ENCODE data around the gene DPM2.
A peak's percentile ranks its signal among the peaks of the same experiment; 100 is the strongest.

The DPM2 gene, protein sequence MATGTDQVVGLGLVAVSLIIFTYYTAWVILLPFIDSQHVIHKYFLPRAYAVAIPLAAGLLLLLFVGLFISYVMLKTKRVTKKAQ

DNA sequence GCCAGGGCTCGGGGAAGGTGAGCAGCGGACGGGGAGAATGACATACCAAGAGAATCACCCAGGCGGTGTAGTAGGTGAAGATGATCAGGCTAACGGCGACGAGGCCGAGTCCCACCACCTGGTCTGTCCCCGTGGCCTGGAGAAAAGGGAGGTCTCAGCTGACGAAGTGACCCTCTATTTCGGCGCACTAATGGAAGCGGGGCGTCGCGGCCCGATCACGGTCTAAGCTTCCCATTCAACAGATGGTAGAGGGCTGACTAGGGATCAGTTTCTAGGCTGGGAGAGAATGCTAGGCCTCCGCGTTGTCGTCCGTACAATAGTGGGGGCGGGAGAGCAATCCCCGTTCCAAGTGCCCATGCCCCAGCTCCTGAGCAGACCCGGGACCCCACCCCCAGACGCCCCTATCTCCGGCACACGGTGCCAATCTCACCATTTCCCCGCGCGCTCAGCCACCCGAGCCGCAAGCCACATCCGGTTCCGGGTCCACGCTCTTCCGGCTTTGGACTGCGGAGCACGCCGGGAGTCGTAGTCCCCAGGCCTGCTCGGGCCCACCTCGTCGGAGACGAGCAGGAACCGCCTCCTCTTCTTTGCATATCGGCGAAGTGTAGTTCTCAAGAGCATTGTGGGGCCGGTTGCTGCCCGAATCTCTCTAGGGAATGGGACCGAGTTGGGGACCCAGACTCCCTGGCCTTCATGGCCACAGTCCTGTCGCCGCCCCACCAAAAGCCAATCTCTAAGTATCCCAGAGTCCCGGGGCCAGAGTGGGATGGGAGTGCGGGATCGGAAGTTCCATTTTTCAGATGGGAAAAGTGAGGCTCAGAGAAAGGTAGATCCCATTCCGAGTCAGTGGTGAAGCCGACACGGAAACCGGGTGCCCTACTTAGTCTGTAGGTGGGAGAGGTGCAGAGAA is at the start of gene DPM2:
Gene DPM2, minus strand, starts transcription at position 467 of the 910 bp plus-strand sequence. Its CDS starts 34 bp downstream, at position 433.
- peak; percentile 71 to 77 for DNase-seq (ENCODE audit: low read depth in 2 of 2)

DNA sequence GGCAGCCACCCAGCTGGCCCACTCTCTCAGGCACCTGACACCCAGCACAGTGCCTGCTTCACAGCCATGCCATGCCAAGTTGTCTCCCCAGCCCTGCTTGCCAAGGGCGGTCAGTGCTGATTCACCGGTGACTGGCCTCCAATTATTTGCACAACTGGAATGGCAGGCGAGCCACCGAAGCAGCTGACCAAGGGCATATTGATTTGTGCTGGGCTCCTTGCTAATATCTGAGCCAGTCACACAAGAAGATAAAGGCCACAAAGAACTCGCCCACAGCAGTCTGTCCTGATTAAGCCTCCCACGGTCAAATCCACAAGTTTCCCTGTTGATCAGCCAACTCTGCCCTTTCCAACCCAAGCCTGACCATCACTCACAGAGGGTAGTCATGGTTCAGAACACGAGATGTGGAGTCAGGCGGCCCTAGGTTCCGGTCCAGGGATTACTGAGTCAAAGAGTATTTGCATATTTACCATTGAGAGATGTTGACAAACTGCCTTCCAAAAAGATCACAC is 49.5 kb upstream of the DPM2 start:
- DNase-seq (ENCODE audit: low read depth in 2 of 2) = no peak

DNA sequence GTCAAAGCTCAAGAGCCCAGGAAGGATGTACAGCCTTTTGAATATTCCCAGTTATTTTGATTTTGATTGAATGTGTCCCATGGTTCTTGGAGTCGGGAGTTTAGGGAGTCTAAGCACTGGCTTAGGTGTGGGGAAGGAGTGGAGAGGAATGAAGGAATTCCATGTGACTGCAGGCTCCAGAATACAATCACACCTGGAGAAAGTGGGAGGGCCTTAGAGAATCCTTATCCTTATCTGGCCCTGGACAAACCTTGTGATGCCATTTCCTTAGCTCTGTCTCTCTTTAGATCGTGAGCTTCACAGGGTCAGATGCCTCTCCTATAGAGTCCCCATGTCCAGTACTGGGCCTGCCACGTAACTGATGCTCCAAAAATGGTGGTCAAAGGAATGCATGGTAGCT is 47.4 kb upstream of the DPM2 start:
- DNase-seq (ENCODE audit: low read depth in 2 of 2) = no peak

DNA sequence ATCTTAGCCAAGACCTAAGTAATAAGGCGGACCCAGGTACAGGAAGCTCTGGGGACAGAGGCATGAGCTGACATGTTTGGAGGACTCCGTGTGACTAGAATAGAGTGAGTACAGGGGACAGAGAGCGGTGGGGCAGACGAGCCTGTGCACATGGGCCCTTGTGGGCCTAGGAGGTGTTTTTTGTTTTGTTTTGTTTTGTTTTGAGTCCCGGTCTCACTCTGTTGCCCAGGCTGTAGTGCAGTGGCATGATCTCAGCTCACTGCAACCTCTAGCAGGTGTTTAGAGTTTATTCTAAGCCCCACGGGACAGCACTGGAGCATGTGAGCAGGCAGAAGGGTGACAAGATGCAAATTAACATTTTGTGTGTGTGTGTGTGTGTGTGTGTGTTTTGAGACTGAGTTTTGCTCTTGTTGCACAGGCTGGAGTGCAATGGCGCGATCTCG is 46.2 kb upstream of the DPM2 start:
- DNase-seq (ENCODE audit: low read depth in 2 of 2) = no peak

DNA sequence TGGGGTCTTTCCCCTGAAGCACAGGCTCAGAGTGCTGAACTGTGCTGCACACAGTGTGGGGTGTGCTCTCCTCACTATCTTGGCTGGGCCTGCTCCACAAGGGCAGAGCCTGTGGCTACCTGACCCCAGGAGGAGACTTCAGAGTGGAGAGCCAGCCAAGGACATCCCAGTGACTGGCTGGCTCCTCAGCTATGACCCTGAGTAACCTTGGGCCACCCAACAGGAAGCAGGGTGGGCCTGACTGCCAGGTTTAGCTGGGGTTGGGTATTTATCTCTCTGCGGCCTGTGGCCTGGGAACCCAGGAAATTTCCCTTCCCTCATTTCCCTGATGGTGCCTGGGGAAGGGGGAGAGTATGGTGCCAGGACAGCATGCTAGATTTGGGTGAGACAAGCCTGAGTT is 45.3 kb upstream of the DPM2 start:
- no peak for DNase-seq (ENCODE audit: low read depth in 2 of 2)

DNA sequence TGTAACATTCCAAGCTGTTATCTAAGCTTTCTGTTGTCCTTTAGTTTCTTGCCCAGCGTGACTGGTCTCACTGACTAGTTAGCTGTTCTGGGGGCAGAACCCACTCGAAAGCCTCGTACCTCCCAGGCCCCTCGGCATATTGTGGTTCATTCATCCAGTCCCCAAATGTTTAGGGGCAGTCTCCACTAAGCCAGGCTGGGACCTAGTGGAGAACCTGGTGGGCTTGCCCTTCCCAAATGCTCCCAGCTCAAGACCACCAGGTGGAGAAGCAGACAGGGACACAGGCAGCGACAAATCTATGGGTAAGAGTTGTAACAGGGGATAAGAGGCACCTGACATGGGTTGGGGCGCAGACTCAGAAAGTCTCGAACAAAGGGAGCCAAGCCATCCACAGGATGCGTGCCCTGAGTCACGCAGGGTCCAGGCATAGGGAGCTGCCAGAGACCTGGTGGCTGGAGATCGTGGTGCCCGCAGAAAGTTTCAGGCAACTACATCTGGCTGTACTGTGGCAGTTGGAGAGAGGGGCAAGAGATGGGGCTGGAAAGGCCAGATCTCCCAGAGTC is 44.0 kb upstream of the DPM2 start:
- DNase-seq (ENCODE audit: low read depth in 2 of 2) = no peak

DNA sequence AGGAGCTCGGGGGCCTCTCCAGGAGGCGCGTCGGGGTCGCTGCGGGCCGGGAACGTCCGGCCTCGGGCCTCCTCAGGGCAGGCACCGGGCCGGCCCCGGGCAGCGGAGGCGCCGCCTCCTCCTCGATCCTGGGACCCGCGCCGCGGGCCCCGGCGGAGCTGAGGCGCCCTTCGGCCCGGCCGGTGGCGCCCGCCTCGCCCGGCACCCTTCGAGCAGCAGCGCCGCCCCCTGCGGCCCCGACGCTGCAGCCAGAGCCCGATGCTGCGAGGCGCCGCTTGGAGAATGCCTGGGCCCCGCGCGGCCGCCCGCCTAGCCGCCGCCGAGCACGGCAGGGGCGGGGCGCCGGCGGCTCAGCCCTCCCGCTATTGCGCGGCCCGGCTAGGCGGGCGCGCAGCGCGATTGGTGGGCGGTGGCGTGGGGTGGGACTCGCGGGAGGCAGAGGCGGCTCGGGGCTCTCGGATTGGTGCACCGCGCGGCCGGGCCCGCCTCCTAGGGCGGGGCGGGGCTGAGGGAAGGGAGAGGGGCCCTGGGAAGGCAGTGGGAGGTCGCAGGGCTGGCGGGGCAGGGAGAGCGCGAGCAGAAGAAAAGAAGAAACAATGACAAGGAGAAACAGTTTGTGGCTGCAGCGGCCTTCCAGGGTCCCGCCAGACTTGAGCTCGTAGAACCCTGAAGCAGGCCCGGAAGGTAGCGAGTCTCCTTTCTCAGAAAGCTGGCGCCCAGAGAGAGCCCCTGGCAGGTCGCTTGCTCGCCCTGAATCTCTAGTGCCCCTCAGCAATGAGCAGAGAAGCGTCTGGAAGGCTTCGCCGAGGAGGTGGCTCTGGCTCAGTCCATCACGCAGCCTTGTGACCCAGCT is 43.3 kb upstream of the DPM2 start, which contains the start of gene EEIG1:
Gene EEIG1, minus strand, starts transcription at position 284 of the 853 bp plus-strand sequence. CDS start 852 bp downstream, outside the sequence.
- DNase-seq (ENCODE audit: low read depth in 2 of 2) = peak; percentile 96 to 98

DNA sequence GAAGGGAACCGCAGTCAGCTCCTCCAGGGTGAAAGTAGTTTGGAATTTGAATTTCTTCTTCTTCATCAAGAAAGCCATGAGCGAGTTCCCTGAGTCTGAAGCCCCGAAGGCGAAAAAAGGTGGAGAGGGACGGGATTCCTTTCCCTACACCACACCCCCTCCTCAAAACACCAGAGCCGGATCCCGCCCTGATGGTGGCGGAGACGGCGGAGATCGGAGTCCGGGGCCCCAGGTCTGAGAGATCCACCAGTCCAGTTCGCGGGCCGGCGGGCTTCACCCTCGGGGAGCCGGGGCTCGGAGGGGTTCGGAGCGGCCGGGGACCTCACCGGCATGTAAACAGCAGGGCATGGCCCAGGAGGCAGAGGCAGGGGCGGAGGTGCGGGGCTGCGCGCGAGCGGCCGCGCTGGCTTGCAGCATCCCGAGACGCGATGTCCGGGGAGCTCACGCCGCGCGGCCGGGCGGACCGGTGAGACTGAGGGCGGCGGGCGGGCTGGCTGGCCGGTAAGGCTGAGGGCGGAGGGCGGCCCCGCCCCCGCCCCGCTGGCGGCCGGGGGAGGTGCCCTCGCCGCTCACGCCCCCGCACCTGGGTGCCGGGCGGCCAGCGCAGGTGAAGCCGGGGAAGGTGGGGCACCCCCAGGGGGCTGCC is 42.5 kb upstream of the DPM2 start:
- no peak for DNase-seq (ENCODE audit: low read depth in 2 of 2)

DNA sequence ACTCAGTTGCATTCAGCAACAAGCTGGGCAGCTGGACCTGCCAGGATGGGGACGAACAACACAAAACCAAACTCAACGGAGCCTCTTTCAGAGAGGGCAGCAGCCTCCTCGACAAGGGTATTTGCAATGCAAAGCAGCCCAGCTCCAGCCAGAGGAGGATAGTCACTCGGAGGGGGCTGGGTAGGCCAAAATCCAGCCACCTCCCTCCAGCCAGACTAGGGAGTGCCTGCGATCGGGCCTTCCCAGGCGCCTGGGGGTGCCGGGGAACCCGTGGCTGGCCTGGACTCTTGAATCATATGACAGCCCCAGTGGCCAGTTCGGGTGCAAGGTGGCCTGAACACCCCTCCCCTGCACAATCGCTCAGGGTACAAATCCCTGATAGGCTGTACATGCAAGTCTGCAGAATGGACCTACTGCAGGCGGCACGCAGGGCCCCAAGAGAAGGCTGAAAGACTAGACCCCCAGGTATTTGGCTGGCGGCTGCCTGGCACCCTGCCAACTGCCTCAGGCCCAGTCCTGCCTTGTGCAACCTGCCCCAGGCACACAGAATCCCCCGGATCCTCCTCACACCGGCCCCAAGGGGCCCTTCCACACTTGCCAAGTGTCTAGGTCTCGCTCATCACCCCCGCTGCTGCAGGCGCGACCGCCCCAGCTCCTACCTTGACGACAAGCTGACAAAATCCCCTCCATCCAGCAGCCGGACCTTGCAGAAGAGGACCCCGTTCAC is 41.8 kb upstream of the DPM2 start:
- DNase-seq (ENCODE audit: low read depth in 2 of 2) = no peak

DNA sequence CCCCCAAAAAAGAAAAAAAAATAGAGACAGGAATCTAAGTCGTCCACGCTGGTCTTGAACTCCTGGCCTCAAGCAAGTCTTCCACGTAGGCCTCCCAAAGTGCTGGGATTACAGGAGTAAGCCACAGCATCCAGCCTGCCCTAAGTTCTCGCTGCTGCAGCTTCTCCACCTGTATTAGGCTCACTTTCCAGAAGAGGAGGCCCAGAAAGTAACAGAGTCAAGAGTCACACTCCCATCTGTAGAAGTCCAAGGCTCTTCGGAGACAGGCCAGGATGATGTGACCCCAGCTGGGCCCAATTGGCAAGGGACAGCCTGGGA is 41.3 kb upstream of the DPM2 start:
- DNase-seq (ENCODE audit: low read depth in 2 of 2) = no peak

DNA sequence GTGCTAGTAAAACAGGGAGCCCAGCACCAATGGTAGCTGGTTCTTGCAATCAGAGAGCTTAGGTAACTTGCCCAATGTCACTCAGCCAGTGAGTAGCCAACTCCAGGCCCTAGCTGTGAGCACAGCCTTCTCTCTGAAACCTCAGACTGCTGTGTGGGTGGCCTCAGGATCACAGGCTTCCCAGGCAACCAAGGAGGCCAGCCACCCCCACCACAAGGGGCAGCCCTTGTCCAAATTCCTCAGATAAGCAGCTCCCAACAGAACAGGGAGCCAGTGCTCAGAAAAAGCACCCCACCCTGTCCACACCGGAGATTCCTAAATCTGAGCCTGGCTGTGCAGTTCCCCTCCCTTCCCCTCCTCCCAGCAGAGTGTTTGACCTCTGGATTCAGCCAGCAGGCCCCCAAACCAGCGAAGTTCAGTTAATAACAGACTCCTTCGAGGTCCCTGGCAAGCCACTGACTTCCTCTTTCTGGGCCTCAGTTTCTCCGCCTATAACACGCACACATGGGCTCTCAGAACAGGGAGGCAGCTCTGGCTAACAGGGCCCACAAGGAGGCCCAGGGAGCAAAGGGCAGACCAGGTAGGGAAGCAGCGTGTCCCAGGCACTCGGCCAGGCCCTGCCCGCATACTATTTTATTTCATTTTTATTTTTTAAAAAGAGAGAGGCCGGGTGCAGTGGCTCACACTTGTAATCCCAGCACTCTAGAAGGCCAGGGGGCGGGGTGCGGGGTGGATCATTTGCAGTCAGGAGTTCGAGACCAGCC is 40.4 kb upstream of the DPM2 start:
- no peak for DNase-seq (ENCODE audit: low read depth in 2 of 2)

DNA sequence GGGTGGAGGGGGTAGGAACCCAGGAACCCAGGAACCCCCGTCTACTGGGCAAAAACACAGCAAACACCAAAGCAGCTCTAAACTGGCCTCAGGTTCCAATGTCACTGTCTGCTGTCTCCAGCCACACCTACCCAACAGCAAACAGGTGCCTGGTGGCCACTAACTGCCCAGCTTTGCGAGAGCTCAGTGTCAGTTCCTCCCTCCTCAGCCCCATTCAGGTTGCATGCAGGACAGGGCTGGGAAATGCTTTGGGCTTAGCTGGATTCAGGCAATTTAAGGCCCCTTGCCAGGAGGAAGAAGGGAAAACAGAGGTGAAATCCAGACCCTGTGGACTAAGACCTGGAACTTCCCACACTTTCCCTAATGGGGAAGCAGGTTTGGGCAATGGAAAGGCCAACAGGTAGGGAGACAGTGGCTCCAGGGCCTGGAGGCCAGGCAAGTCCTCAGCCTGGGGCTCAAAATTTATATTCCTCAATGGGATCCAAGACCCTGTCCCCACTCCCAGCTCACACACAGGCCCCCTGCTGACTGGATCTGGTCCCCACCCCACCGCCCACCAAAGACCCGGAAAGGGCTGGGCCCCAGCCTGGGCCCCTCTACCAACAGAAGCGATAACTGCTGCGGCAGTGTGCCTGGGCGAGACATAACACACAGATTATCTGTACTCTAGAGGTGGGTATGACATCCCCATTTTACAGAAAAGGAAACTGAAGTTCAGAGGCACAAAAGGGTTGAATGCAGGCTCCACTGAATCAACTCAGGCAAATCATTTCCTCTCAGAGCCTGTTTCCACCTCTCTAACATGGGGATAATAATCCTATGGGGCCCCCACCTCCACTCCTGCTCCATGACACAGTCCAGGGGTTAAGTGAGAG is 39.6 kb upstream of the DPM2 start:
- no peak for DNase-seq (ENCODE audit: low read depth in 2 of 2)

DNA sequence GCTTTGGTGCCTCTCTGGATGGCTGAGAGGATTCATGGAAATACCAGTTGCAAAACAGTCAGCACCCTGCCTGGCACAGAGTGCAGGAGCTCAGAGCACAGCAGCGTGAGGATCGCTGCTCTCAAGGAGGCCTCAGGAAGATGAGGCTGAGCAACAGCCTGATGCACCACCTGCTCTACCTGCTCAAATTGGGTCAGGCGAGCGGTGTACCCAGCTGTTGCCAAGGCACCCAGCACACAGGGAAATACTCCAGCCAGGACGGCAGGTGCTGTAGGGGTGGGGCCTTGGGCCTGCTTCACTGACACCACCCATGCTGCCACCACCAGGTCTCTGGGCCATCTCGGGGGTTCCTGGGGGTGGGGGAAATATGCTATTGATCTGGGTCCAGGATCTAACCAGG is 38.8 kb upstream of the DPM2 start:
- no peak for DNase-seq (ENCODE audit: low read depth in 2 of 2)

DNA sequence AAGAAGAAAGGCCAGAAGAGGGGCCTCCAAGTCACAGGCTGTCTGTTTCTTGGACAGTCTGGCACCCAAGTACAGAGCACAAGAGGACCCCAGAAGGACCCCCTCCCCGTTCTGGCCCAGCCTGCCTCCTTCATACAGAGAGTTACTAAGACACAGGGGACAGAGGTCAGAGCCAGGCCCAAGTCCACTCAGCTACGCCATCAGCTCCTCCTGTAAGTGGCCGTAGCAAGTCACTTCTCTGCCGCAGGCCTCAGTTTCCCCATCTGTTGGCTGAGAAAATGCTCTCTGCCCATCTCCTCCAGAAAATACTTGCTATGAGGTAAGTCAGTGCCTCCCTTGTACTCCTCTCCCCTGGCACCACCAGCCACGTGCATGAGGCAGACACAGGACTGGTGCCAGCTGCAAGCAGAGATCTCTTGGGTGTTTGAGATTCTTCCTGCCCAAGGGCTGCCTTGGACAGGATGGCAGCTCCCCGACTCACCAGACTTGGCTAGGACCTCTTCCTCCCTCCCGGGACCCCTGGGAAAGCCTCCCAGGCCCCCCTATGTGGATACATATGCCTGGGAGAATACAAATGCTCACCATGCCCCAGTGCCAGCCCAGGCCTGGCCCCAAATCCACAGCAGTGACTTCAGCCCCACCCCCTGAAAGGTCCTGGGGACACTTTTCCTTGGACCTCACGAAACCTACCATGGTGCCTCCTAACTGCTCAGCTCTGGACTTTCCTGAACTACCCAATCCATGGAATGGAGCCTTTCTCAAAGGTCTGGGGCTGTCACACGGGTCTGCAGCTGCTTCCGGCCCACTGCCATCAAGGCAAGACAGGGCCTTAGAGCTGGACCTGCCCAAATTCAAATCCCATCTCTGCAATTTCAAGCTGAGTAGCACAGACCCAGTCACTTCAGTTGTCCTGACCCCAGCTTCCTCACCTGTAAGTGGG is 38.0 kb upstream of the DPM2 start:
- no peak for DNase-seq (ENCODE audit: low read depth in 2 of 2)

DNA sequence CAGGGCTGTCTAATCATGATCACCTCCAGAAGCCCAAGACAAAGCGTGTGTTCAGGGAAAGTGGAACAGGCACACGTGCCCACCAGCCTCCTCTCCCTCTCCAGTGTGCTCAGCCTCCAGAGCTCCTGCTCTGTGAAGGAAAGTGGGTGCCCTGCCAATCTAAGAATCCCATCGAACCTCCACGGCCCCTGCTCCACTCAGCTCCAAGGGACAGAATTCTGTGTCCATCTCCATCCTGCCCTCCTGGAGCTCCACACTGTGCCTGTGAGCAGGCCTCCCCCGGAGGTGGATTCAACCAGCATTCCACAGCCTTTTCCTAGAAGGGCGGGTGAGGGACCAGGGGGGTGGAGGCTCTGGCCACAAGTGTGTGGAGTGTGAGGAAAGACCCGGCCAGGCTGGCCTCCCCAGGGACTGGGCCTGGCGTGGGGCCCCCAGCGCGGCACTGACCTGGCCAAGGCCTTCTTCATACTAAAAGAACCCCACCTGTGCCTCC is 37.2 kb upstream of the DPM2 start:
- DNase-seq (ENCODE audit: low read depth in 2 of 2) = no peak

DNA sequence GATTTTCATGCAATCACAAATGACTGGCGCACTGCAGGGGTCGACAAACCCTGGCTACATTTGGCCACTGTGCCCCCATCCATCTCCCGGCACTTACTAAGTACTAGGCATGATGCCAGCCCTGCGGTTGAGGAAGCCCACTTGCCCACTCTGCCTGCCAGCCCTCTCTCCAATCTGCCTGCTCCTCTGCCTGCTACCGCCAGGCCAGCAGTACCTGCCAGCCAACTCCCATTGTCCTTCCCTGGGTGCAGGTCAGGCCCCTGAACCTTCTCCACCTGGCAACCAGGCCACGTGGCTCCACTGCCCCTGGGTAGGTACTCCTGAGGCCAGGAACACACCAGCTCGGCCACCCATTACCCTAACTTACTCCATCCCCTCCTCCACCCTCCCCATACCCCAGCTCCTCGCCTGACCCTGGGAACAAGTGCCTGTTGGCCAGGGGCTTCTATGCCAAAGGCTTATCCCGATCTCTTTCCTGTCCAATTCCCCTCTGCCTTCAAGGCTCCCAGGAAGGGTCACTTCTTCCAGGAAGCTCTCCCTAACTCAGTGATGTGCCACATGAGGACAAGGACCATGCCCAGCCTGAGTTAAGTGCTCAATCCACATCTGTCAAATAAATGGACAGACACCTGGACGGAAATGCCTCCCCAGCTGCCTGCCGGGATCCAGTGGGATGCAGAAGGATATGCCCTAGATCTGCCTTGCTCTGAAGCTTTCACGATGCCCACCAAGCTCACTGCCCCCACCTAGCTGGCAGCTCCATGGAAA is 36.5 kb upstream of the DPM2 start:
- no peak for DNase-seq (ENCODE audit: low read depth in 2 of 2)

All from activated CD4-positive, alpha-beta T cell treated with anti-CD3 and anti-CD28 coated beads for 24 hours (primary cell).